Psoas muscle (tissue), 8 donors: ENCODE results near the gene RNASEL. TPM values are rescaled to one million over a fixed set of nuclear protein-coding genes. Genes with fewer than 3 reads are reported as not detected.

Source experiments
- ATAC-seq, 4 donors: fragments of 200-7000 bp; cut with Tn5 transposase; one replicate each; pipeline ENCODE4 v1.9.1; 2020; ENCODE audit warnings: moderate library complexity in 3 of 4, mild to moderate bottlenecking in 2 of 4
- DNase-seq, 2 donors: peaks; one replicate each; pipeline ENCODE4 v3.0.0-alpha.2; 2020
- H3K27ac ChIP-seq: fragments of 200-600 bp; one replicate; pipeline ENCODE4 v1.8.0; 2022
- H3K27me3 ChIP-seq, 3 donors: fragments of 200-600 bp in 1 of 3; one replicate each; pipeline versions ENCODE4 v1.6.1 to v1.8.0; 2013 to 2022; ENCODE audit warnings: low read length in 2 of 3, mild to moderate bottlenecking in 2 of 3, moderate library complexity in 1 of 3; ENCODE audit not compliant: insufficient read depth in 3 of 3
- H3K36me3 ChIP-seq, 2 donors: fragments of 200-600 bp in 1 of 2; one replicate each; pipeline versions ENCODE4 v1.6.1 to v1.8.0; 2013 to 2022; ENCODE audit warnings: low read depth in 1 of 2, mild to moderate bottlenecking in 1 of 2, moderate library complexity in 1 of 2; ENCODE audit not compliant: insufficient read depth in 1 of 2
- H3K4me1 ChIP-seq: fragments of 200-600 bp; one replicate; pipeline ENCODE4 v1.8.0; 2022
- H3K4me3 ChIP-seq: fragments of 200-600 bp; one replicate; pipeline ENCODE4 v1.8.0; 2022; ENCODE audit warnings: mild to moderate bottlenecking
- H3K9me3 ChIP-seq: fragments of 200-600 bp; one replicate; pipeline ENCODE4 v1.8.0; 2022
- WGBS, 3 donors: extraction: QIAGEN DNeasy Blood & Tissue Kit; methylation state at CpG; one replicate each; pipeline versions ENCODE4 v1.1.6 to v1.1.7; 2013; 5-methylcytosine and 5-hydroxymethylcytosine counted together
- intact Hi-C, 2 donors: fragments of 100-400 bp; cut with DNase I; formaldehyde crosslinking; loops; one replicate each; pipeline versions ENCODE4 v1.11.0 to v1.14.2; 2022
- polyA plus RNA-seq, 3 donors: library from polyadenylated mRNA; stranded (reverse); fragments of 200-250 nt; gene quantifications; one replicate each; pipeline ENCODE4 v1.2.3, GENCODE V29; 2013
- total RNA-seq, 4 donors: library from RNA; stranded (reverse); fragmentation: NEBNext Ultra II Directional in 2 of 4; extraction: Animal tissue kit (Norgen Biotek cat#: 25700) in 2 of 4; gene quantifications; one replicate each; pipeline versions ENCODE4 v1.2.1 to v1.2.4, GENCODE V29; 2021 to 2023
- TF ChIP-seq, protein P1 (sequence below): fragments of 200-600 bp; IDR thresholded peaks from one replicate; pipeline ENCODE4 v1.8.0; 2022; ENCODE audit warnings: antibody characterized with exemption
- donor health status: healthy with polysubstance abuse.
- donor health status: DM: no; HTN: no; CAD: no; lungs with moderate emphysema.
- donor health status: Bipolar disorder and iron deficiency.
- donor health status: healthy.
- donor health status: DM: yes; HTN: yes; CAD: no.
- donor health status: DM: no; HTN: no; CAD: no.
- donor health status: DM: no; HTN: no; CAD: no.
- donor health status: DM: yes; HTN: yes; CAD: no.

The RNASEL gene
- total and polyA plus RNA-seq, 7 donors, result 0.61 to 4.4 (median 2.0) TPM

GRCh38 chr1:182574156-182574555 lies 14.9 kb downstream of the RNASEL start:
- Histone ChIP-seq H3K4me3 (no peak overlapping the region), H3K36me3 (peaks cover 2 to 24% of the 10 kb centered on the region in 2 donors), H3K4me1 (peaks cover 11% of the 10 kb centered on the region), H3K27me3 (no peaks in the 10 kb centered on the region), H3K27ac (no peak overlapping the region), H3K9me3 (no peaks in the 10 kb centered on the region)
- intact Hi-C loops, result no loop called here
- TF ChIP-seq, protein P1, sequence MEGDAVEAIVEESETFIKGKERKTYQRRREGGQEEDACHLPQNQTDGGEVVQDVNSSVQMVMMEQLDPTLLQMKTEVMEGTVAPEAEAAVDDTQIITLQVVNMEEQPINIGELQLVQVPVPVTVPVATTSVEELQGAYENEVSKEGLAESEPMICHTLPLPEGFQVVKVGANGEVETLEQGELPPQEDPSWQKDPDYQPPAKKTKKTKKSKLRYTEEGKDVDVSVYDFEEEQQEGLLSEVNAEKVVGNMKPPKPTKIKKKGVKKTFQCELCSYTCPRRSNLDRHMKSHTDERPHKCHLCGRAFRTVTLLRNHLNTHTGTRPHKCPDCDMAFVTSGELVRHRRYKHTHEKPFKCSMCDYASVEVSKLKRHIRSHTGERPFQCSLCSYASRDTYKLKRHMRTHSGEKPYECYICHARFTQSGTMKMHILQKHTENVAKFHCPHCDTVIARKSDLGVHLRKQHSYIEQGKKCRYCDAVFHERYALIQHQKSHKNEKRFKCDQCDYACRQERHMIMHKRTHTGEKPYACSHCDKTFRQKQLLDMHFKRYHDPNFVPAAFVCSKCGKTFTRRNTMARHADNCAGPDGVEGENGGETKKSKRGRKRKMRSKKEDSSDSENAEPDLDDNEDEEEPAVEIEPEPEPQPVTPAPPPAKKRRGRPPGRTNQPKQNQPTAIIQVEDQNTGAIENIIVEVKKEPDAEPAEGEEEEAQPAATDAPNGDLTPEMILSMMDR, result no peak
- WGBS, 3 donors, result 91 to 95% (median 93%) methylated on average over 4 of the region's 4 CpGs
- ATAC-seq, result no peak
- no peak for DNase-seq

- Histone ChIP-seq H3K27me3 (no peaks in the 10 kb centered on the region), H3K4me1 (peaks cover 4% of the 10 kb centered on the region), H3K27ac (no peak overlapping the region), H3K4me3 (no peak overlapping the region), H3K9me3 (no peaks in the 10 kb centered on the region), H3K36me3 (peaks cover 2 to 18% of the 10 kb centered on the region in 2 donors)
- intact Hi-C loops, result no loop called here
- DNase-seq, result no peak
- TF ChIP-seq, protein P1, result no peak
- WGBS, 3 donors, result 77 to 94% (median 94%) methylated on average over 2 of the region's 2 CpGs
- ATAC-seq, result no peak
Measured at GRCh38 chr1:182570611-182570970, 18.5 kb downstream of the RNASEL start.

- WGBS, 3 donors, result 89 to 91% (median 89%) methylated on average over 6 of the region's 6 CpGs
- Histone ChIP-seq H3K27me3 (no peaks in the 10 kb centered on the region), H3K36me3 (peaks cover 2 to 13% of the 10 kb centered on the region in 2 donors), H3K9me3 (no peaks in the 10 kb centered on the region), H3K4me3 (no peak overlapping the region), H3K4me1 (no peaks in the 10 kb centered on the region), H3K27ac (no peak overlapping the region)
- TF ChIP-seq, protein P1, result no peak
- DNase-seq (no peak), ATAC-seq (no peak)
- intact Hi-C loops, result no loop called here
Measured at GRCh38 chr1:182569939-182570610, 19.0 kb downstream of the RNASEL start.

- WGBS, 3 donors, result 77 to 90% (median 86%) methylated on average over 3 of the region's 3 CpGs
Measured at GRCh38 chr1:182568647-182569284, 20.3 kb downstream of the RNASEL start.

More at GRCh38 chr1:182568647-182569284, 20.3 kb downstream of the RNASEL start:
- H3K36me3 ChIP-seq, result peaks cover under 1 to 2% of the 10 kb centered on the region in 2 donors
- no peak overlapping the region for H3K27ac ChIP-seq
- no peaks in the 10 kb centered on the region for H3K27me3 ChIP-seq
- H3K9me3 ChIP-seq, result no peaks in the 10 kb centered on the region
- intact Hi-C loops, result no loop called here
- TF ChIP-seq, protein P1, result no peak
- no peak overlapping the region for H3K4me3 ChIP-seq
- DNase-seq, result no peak
- no peaks in the 10 kb centered on the region for H3K4me1 ChIP-seq
- no peak for ATAC-seq
